Psoas muscle (tissue), 8 donors: Measurements from ENCODE around the gene KRTCAP2. TPM values are rescaled to one million over a fixed set of nuclear protein-coding genes. Genes with fewer than 3 reads are reported as not detected.

Source experiments
- ATAC-seq, 4 donors: fragments of 200-7000 bp; cut with Tn5 transposase; one replicate each; pipeline ENCODE4 v1.9.1; 2020; ENCODE audit warnings: moderate library complexity in 3 of 4, mild to moderate bottlenecking in 2 of 4
- DNase-seq, 2 donors: peaks; one replicate each; pipeline ENCODE4 v3.0.0-alpha.2; 2020
- H3K27ac ChIP-seq: fragments of 200-600 bp; one replicate; pipeline ENCODE4 v1.8.0; 2022
- H3K27me3 ChIP-seq, 3 donors: fragments of 200-600 bp in 1 of 3; one replicate each; pipeline versions ENCODE4 v1.6.1 to v1.8.0; 2013 to 2022; ENCODE audit warnings: low read length in 2 of 3, mild to moderate bottlenecking in 2 of 3, moderate library complexity in 1 of 3; ENCODE audit not compliant: insufficient read depth in 3 of 3
- H3K36me3 ChIP-seq, 2 donors: fragments of 200-600 bp in 1 of 2; one replicate each; pipeline versions ENCODE4 v1.6.1 to v1.8.0; 2013 to 2022; ENCODE audit warnings: low read depth in 1 of 2, mild to moderate bottlenecking in 1 of 2, moderate library complexity in 1 of 2; ENCODE audit not compliant: insufficient read depth in 1 of 2
- H3K4me1 ChIP-seq: fragments of 200-600 bp; one replicate; pipeline ENCODE4 v1.8.0; 2022
- H3K4me3 ChIP-seq: fragments of 200-600 bp; one replicate; pipeline ENCODE4 v1.8.0; 2022; ENCODE audit warnings: mild to moderate bottlenecking
- H3K9me3 ChIP-seq: fragments of 200-600 bp; one replicate; pipeline ENCODE4 v1.8.0; 2022
- CTCF ChIP-seq: fragments of 200-600 bp; IDR thresholded peaks from one replicate; pipeline ENCODE4 v1.8.0; 2022; ENCODE audit warnings: antibody characterized with exemption
- WGBS, 3 donors: extraction: QIAGEN DNeasy Blood & Tissue Kit; methylation state at CpG; one replicate each; pipeline versions ENCODE4 v1.1.6 to v1.1.7; 2013; 5-methylcytosine and 5-hydroxymethylcytosine counted together
- intact Hi-C, 2 donors: fragments of 100-400 bp; cut with DNase I; formaldehyde crosslinking; loops; one replicate each; pipeline versions ENCODE4 v1.11.0 to v1.14.2; 2022
- polyA plus RNA-seq, 3 donors: library from polyadenylated mRNA; stranded (reverse); fragments of 200-250 nt; gene quantifications; one replicate each; pipeline ENCODE4 v1.2.3, GENCODE V29; 2013
- total RNA-seq, 4 donors: library from RNA; stranded (reverse); fragmentation: NEBNext Ultra II Directional in 2 of 4; extraction: Animal tissue kit (Norgen Biotek cat#: 25700) in 2 of 4; gene quantifications; one replicate each; pipeline versions ENCODE4 v1.2.1 to v1.2.4, GENCODE V29; 2021 to 2023
- donor health status: healthy with polysubstance abuse.
- donor health status: DM: no; HTN: no; CAD: no; lungs with moderate emphysema.
- donor health status: Bipolar disorder and iron deficiency.
- donor health status: healthy.
- donor health status: DM: yes; HTN: yes; CAD: no.
- donor health status: DM: no; HTN: no; CAD: no.
- donor health status: DM: no; HTN: no; CAD: no.
- donor health status: DM: yes; HTN: yes; CAD: no.

KRTCAP2 gene
- total and polyA plus RNA-seq, 7 donors: 115 to 171 (median 137) TPM

GRCh38 chr1:155174324-155175280 lies 1.5 kb upstream of the KRTCAP2 start:
- H3K36me3 ChIP-seq: peaks cover 0 to 18% of the 10 kb centered on the region in 2 donors
- TF ChIP-seq CTCF: no peak
- DNase-seq: no peak
- peak overlapping the region; percentile 74 for H3K4me3 ChIP-seq
- no peaks in the 10 kb centered on the region for H3K9me3 ChIP-seq
- WGBS, 3 donors: 4 to 8% (median 8%) methylated on average over 32 to 35 of the region's 35 CpGs
- ATAC-seq: no peak
- intact Hi-C loops: loop anchor here (5.0 kb wide), 1 partner anchor 53 kb away; no protein-coding TSS in a partner anchor
- peaks cover 0 to 13% (median 10%) of the 10 kb centered on the region in 3 donors for H3K27me3 ChIP-seq
- H3K27ac ChIP-seq: no peak overlapping the region
- peaks cover 6% of the 10 kb centered on the region for H3K4me1 ChIP-seq

GRCh38 chr1:155173478-155174323 lies 597 bp upstream of the KRTCAP2 start, which contains the start of gene TRIM46:
Gene TRIM46, plus strand, starts transcription at chr1:155173849. Its CDS starts 118 bp downstream, at chr1:155173967.
- peak in 1 of 2 donors; percentile 51 for DNase-seq
- peaks cover 6% of the 10 kb centered on the region for H3K4me1 ChIP-seq
- H3K9me3 ChIP-seq: no peaks in the 10 kb centered on the region
- 3% methylated on average over 38 of the region's 38 CpGs for WGBS, 3 donors
- no peak for ATAC-seq
- no peak for TF ChIP-seq CTCF
- peaks cover 0 to 27% of the 10 kb centered on the region in 2 donors for H3K36me3 ChIP-seq
- H3K27me3 ChIP-seq: peaks cover 0 to 13% (median 10%) of the 10 kb centered on the region in 3 donors
- H3K4me3 ChIP-seq: peak within 1 kb of the TSS; percentile 74
- peak within 1 kb of the TSS; percentile 81 for H3K27ac ChIP-seq
- intact Hi-C loops: no loop called here

- DNase-seq: no peak
- H3K36me3 ChIP-seq: peaks cover 0 to 27% of the 10 kb centered on the region in 2 donors
- no peaks in the 10 kb centered on the region for H3K9me3 ChIP-seq
- peak overlapping the region; percentile 74 for H3K4me3 ChIP-seq
- no peak for ATAC-seq
- 32 to 39% (median 35%) methylated on average over 8 of the region's 8 CpGs for WGBS, 3 donors
- intact Hi-C loops: no loop called here
- peaks cover 0 to 14% (median 10%) of the 10 kb centered on the region in 3 donors for H3K27me3 ChIP-seq
- no peak for TF ChIP-seq CTCF
- H3K27ac ChIP-seq: peak overlapping the region; percentile 81
- H3K4me1 ChIP-seq: peaks cover 10% of the 10 kb centered on the region
Measured at GRCh38 chr1:155171836-155172731, 1.0 kb downstream of the KRTCAP2 start.

GRCh38 chr1:155170806-155171205 lies 2.3 kb downstream of the KRTCAP2 start:
- 86 to 93% (median 91%) methylated on average over 7 of the region's 7 CpGs for WGBS, 3 donors
- intact Hi-C loops: no loop called here
- Histone ChIP-seq H3K27me3 (peaks cover 0 to 19% (median 10%) of the 10 kb centered on the region in 3 donors), H3K9me3 (no peaks in the 10 kb centered on the region), H3K4me1 (peaks cover 14% of the 10 kb centered on the region), H3K4me3 (no peak overlapping the region), H3K36me3 (peaks cover 0 to 27% of the 10 kb centered on the region in 2 donors), H3K27ac (no peak overlapping the region)
- ATAC-seq (no peak), DNase-seq (no peak)
- no peak for TF ChIP-seq CTCF
